ENCODE measurements around the gene SCN7A.
"Not testable (repeated sequence)": the region's sequence is repeated elsewhere in the genome, so short reads cannot be mapped to it uniquely, and the experiment has no call there.

The SCN7A gene

GRCh38 chr2:166418853-166419615, 75.0 kb downstream of the SCN7A start:
- TF ChIP-seq CTCF (IDR thresholded peaks at IDR 0.05; ENCODE audit: borderline replicate concordance, insufficient read depth, low read depth, low read length) = no peak
- no peak overlapping the region for H3K4me3 ChIP-seq (ENCODE audit: low read depth, low read length)

GRCh38 chr2:166417669-166418068, 76.4 kb downstream of the SCN7A start:
- H3K4me3 ChIP-seq (ENCODE audit: low read depth, low read length) = no peak overlapping the region
- TF ChIP-seq CTCF (IDR thresholded peaks at IDR 0.05; ENCODE audit: borderline replicate concordance, insufficient read depth, low read depth, low read length) = no peak

GRCh38 chr2:166413255-166413654, 80.8 kb downstream of the SCN7A start:
- TF ChIP-seq CTCF (IDR thresholded peaks at IDR 0.05; ENCODE audit: borderline replicate concordance, insufficient read depth, low read depth, low read length) = no peak

GRCh38 chr2:166411473-166412230, 82.4 kb downstream of the SCN7A start:
- no peak overlapping the region for H3K4me3 ChIP-seq (ENCODE audit: low read depth, low read length)
- no peak for TF ChIP-seq CTCF (IDR thresholded peaks at IDR 0.05; ENCODE audit: borderline replicate concordance, insufficient read depth, low read depth, low read length)

More at GRCh38 chr2:166413255-166413654, 80.8 kb downstream of the SCN7A start:
- no peak overlapping the region for H3K4me3 ChIP-seq (ENCODE audit: low read depth, low read length)

- H3K4me3 ChIP-seq (ENCODE audit: low read depth, low read length) = no peak overlapping the region
- no peak for TF ChIP-seq CTCF (IDR thresholded peaks at IDR 0.05; ENCODE audit: borderline replicate concordance, insufficient read depth, low read depth, low read length)
Measured at GRCh38 chr2:166410828-166411472, 83.1 kb downstream of the SCN7A start.

- H3K4me3 ChIP-seq (ENCODE audit: low read depth, low read length) = not testable (repeated sequence)
Measured at GRCh38 chr2:166407746-166408145, 86.3 kb downstream of the SCN7A start.

- no peak overlapping the region for H3K4me3 ChIP-seq (ENCODE audit: low read depth, low read length)
- TF ChIP-seq CTCF (IDR thresholded peaks at IDR 0.05; ENCODE audit: borderline replicate concordance, insufficient read depth, low read depth, low read length) = no peak
Measured at GRCh38 chr2:166406374-166406773, 87.7 kb downstream of the SCN7A start.
